Stimulated activated CD4-positive, alpha-beta T cell treated with anti-CD3 and anti-CD28 coated beads, Interleukin-2, amount 100 ng/mL, for 24 hours (primary cell): Measurements from ENCODE around the gene ITGAV.
"Not testable (repeated sequence)": the region's sequence is repeated elsewhere in the genome, so short reads cannot be mapped to it uniquely, and the experiment has no call there.

Experiments used
- DNase-seq, 2 donors: peaks; one replicate each; pipeline ENCODE4 v3.0.0-alpha.2; 2020

ITGAV gene

DNA sequence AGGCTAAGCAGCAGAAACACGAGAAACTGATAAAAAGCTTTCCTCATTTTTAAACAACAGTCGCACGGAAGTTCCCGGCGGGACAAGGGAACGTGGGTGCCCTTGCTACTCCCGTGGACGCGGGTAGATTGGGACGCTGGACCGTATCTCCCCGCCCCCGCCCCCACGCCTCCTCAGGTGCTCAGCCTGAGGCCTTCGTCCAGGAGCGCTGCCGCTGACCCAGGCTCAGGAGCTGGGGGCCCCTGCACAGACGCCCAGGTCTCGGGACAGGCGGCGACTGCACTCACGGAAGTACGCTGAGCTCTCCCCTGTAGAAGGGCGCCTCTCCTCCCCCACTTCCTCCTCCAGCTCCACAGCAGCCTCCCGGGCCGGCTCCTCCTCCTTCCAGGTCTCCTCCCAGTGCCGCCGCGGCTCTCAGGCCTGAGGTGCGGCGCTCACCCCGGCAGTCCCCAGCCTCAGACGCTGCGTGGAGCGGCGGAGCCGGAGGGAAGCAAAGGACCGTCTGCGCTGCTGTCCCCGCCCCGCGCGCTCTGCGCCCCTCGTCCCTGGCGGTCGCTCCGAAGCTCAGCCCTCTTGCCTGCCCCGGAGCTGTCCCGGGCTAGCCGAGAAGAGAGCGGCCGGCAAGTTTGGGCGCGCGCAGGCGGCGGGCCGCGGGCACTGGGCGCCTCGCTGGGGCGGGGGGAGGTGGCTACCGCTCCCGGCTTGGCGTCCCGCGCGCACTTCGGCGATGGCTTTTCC lies at the start of gene ITGAV:
Gene ITGAV, plus strand, starts transcription at position 445 of the 738 bp plus-strand sequence. Its CDS starts 283 bp downstream, at position 728.
- DNase-seq: peak; percentile 82 to 89

DNA sequence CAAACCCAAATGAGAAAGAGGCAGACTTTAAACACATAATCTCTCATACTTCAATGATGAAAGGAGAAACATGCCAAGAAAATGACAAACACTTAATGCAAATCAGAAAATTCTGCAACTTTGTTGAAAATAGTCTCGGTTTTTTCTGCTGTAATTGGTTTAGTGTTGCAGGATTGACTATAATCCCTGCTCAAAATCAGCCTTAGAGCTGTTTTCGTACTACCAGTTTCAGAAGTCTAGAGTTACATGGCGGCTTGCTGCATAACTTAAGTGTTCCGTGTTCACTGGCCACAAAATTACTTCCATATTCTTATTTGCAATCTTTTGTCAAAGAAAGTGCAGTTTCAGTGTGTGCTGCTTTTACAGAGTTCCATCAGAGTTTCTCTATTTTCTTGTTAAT lies 48.9 kb upstream of the ITGAV start:
- no peak for DNase-seq

DNA sequence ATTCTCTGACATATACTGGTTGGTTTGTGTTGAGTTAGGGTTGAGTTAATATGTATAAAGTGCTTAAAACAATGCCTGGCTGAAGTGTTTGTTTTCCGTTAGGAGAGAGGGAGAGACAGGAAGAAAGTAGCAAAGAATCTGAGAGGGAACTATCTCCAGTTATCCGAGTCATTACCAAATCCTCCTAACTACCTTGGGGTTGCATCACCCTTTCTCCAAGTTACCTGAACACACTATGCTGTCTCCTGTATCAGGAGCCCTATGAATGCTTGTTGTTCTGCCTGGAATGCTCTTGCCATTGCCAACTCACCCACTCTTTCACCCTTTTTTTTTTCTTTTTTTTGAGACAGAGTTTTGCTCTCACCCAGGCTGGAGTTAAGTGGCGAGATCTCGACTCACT lies 47.9 kb upstream of the ITGAV start:
- DNase-seq: no peak

DNA sequence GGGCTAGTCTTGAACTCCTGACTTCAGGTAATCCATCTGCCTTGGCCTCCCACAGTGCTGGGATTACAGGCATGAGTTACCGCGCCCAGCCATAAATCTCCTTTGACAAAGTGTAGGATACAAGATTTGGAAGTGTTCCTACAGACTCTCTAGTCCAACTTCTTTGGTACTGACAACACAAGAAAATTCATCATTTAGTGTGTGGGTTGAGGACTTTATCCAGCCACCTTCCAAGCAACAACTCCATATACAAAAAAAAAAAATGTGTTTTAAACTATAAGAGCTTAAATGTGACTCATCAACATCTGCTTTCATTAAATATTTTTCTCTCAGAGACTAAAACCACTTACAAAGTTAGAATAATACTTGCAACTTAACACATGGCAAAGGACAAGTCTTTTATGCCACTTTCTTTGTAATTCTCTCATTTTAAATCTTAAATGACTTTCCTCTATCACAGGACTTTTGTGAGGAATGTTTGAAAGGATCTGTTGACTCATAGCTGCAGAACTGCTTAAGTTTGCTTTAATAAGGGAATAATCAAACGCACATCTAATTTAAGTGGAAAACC lies 46.2 kb upstream of the ITGAV start:
- no peak for DNase-seq

DNA sequence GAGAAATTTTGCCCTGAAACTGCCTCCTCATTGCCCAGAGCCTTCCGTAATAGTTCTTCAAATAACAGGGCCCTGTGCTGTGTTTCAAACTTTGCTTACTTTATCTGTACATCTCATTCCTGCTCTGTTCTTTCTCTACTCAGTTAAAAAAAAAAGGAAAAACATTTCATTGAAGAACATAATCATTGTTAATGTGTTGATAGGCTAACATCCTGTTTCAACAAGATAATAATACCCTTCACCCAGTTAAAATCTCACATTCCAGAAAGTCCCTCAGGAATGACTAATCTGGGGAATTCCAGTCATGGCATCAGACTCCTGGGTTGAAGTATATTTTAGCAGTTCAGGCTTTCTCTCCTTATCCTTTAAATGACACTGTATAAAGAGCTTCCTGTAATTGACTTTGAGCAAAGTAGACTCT lies 45.6 kb upstream of the ITGAV start:
- no peak for DNase-seq

DNA sequence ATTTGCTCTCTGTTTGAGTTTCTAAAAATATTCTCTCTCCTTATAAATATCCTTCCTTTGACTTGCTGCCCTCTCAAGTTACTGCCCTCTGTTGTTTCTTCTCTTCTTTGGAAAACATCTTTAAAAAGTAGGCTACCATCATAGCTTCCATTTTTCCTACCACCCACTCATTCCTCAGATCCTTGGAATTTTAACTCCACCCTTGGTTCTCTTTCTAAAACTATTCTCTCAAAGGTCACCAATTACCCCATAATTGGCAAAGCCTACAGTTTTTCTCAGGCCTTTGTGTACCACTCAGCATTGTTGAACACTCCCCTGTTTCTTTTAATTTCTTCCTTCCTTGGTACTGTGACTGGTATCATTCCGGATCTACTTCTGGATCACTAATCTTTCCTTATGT lies 43.0 kb upstream of the ITGAV start:
- no peak for DNase-seq

DNA sequence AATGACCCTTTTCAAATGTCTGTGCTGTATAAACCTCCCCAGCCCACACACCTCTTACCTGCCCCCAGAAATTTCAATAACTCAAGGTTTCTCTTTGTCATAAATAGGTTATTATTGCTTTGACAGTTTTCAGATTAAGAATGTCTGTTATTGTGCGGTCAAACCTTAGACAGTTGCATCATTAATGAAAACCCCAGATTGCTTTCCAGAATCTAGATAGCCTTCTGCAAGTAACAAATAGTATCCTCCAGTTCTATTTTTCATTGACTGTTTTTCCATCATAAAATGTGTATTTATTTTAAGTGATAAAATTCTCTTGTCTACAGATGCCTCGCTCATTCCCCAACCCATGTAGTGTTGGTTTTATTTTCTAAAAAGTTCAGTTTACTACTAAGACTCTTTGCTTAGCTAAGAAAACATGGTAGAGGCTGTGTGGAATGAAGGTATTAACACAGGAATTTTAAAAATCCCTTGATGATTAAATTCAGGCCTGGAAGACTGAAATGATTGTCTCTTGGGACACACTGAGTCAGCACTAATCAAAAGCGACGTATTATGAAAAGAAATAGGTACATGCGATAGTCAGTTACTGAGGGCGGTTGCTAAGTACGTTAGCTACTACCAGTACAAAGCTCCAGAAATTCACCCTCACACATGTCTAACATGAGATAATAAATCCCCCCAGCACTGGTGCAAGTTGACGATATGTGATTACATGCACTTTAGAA lies 38.4 kb upstream of the ITGAV start:
- DNase-seq: no peak

DNA sequence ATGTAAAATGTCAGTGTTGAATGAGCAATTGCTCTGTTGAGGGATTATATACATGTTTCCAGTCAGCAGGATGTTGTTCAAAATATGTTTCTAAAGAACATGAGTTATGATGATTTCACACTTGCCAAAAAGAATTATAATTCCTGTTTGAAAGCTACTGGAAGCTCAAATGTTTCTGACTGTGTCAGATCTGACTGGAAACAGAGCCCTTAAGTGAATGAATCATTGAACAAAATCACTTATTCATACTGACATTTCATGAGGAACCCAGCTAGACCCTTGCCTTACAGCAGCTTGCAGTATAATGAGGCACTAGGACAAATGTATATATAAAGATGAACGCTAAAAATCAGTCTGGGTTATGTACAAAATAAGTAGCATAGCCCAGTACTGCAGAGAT lies 35.4 kb upstream of the ITGAV start:
- no peak for DNase-seq

DNA sequence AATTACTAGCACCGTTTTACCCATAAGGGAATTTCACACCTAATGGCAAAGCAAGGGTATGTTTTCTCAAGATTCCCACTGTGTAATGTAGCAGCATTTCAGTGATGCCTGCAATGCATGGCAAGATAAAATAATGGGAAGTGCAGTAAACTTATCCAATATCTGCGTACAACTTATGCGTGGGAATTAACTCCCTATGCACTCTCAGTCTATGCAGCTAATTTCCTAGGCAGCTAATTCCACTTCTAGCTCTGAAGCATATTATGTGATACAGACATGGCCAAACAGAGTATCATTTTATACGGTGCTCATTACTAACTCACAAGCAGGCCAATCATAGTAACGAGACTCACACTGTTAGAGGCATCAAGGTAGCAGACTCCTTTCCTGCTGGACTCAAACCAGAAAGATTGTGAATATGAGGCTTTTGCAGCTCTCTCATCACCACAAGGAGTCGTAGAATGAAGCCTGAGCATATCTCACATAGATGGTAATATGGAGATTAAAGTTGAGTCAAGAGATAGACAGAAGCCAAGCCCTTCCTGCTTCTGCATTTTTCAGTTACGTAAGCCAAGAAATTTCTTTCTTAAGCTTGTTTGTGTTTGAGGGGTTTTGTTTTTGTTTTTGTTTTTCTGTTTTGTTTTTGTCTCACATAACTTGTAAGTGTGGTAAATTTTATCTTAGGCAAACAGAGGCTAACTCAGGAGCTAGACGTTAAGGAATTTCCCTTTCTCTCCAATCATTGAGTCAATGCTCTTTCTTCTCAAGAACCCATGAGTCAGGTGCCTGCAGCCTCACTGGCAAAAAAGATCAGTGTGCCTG lies 34.8 kb upstream of the ITGAV start:
- no peak for DNase-seq

DNA sequence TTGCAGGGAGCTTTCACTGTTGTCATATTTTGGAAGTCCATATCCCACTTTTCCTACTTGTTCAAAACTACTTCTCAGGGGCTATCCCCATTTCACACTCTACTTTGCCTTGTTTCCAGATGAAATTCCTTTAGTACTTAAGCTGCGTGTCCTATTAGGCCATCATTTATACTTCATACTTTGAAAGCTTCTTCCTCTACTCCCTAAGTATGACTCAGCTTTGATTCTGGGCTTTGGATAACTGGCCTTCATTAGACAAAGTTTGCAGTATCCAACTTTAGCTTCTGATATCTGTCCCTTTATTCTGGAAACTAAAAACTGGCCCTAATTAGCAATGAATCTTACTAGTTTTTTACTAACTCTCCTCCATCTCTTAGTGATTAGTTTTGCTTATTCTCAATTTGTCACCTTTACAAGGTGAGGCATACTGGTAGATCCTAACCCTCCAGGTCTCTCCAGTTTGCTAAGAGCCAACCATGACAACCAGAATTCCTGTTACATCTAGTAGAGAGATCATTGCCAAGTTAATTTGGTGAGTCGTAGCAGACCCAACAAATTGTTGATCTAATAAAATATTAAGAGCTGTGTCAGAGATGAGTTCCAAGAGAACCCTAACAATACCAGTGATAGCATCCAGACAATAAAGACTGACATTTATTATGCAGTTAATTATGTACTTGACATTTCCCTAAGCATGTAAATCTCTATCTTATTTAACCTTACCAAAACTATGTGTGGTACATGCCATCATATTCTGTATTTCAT lies 31.2 kb upstream of the ITGAV start:
- no peak for DNase-seq

DNA sequence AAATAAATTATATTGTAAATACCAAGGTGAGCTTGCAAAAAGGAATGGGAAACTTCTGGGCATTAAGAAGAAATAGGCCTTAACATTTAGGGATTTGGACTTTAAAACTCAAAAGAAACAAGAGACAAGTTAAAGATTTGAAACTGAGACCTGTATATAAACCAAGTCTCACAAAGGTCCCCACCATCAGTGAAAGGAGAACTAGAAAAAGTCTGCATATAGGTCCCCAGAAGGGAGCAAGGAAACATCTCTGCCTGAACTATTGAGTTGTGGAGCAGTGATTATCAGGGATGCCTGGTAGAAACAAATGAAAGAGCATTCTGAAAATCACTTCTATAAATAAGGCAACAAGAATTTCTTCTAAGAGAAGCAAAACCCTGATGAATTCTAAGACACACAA lies 30.5 kb upstream of the ITGAV start:
- DNase-seq: no peak

DNA sequence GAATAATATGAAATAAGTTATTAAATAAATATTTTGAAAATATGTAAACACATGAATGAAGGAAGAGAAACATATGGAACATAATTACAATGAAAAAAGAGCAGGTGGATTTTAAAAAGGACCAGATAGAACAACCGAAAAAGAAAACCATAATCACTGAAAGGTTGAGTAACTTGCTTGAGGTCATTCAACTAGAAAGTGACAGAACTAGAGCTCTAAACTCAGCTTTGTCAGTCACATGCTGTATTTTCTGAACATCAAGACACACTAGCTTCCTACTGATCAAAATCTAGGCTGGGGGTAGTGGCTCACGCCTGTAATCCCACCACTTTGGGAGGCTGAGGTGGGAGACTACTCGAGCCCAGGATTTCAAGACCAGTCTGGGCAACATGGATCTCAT lies 30.0 kb upstream of the ITGAV start:
- no peak for DNase-seq

DNA sequence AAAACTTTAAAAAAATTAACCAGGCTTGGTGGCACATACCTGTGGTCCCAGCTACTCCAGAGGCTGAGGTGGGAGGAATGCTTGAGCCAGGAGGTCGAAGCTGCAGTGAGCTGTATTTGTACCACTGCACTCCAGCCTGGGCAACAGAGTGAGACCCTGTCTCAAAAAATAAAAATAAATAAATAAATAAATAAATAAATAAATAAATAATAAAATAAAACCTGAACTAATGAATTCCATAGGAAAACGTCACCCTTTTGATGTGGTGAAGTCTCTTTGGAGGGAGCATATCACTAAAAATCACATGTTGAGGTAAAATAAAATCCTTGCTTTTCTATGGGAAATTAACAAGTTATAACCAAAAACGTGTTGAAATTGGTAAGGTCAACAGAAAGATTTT lies 29.6 kb upstream of the ITGAV start:
- no peak for DNase-seq

DNA sequence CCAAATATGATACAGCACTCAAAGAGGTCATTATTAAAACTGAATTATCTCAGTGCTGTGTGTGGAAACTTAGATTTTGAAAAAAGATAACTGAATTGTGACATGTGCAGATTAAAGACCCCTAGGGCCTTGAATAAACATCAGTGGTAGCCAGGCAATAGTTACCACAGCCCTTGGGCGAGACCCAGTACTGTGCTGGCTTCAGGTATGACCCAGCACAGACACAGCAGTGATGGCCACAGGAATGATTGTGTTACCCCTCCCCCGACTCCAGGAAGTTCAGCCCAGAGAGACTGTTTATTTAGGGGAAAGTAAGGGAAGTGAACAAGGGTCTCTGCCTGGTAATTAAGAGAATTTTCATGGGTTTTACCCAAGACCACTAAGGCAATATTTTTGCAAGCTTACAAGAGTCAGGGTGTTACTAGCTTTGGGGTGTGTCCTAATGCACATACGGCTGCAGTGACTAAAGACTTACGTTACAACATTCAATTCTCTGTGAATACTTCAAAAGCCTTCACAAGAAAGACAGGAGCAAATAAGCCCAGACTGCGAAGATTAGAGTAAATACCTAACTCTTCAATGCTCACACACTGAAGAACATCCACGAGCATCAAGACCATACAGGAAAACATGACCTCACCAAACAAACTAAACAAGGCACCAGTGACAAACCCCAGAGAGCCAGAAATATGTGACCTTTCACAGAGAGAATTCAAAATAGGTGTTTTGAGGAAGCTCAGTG lies 28.2 kb upstream of the ITGAV start:
- DNase-seq: no peak

DNA sequence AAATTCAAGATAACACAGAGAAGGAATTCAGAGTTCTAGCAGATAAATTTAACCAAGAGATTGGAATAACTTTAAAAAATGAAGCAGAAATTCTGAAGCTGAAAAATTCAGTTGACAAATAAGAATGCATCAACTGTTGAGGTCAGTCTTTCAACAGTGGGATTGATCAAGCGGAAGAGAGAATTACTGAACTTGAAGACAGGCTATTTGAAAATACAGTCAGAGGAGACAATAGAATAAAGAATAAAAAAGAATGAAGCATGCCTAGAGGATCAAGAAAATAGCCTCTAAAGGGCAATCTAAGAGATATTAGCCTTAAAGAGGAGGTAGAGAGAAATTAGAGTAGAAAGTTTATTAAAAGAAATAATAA lies 27.7 kb upstream of the ITGAV start:
- DNase-seq: no peak

DNA sequence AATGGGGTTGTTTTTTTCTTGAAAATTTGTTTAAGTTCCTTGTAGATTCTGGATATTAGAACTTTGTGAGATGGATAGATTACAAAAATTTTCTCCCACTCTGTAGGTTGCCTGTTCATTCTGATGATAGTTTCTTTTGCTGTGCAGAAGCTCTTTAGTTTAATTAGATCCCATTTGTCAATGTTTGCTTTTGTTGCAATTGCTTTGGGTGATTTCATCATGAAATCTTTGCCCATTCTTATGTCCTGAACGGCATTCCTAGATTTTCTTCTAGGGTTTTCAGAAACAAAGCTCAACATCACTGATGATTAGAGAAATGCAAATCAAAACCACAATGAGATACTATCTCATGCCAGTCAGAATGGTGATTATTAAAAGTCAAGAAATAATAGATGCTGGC lies 21.3 kb upstream of the ITGAV start:
- not testable (repeated sequence) for DNase-seq

DNA sequence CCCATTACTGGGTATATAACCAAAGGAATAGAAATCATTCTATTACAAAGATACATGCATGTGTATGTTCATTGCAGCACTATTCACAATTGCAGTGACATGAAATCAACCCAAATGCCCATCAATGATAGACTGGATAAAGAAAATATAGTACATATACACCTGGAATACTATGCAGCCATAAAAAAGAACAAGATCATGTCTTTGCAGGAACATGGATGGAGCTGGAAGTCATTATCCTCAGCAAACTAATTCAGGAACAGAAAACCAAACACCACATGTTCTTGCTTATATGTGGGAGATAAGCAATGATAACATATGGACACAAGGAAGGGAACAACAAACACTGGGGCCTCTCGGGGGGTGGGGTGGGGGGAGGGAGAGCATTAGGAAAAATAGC lies 20.7 kb upstream of the ITGAV start:
- DNase-seq: not testable (repeated sequence)

DNA sequence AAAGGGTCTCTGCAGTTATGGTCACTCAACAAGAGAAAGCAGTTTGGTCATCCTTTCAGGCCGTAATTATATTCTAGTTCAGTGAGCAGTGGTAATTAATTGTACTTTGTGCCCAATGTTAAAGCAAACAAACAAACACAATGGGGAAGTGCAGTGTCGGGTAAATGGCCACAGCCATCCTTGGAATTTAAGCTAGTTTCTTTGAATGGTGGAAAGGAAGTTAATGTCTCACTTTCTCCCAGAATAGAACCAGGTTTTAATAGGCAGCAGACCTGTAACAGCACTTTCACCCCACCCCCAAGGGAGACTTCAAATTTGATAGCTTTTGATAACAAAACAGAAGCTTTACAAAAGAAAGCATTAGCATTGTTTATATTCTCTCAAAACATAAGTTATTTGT lies 20.0 kb upstream of the ITGAV start:
- DNase-seq: no peak

DNA sequence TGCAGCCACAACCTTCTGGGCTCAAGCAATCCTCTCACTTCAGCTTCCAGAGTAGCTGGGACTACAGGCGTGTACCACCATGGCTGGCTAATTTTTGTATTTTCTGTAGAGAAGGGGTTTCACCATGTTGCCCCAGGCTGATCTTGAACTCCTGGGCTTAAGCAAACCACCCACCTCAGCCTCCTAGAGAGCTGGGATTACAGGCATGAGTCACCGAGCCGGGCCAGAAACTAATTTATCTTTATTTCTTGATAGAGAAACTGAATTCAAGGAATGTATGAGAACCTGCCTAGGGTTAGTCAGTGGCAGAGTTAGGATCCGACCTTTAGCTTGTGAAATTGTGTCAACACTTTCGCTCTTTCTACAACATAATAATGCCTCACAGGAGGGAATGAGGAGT lies 19.3 kb upstream of the ITGAV start:
- no peak for DNase-seq

DNA sequence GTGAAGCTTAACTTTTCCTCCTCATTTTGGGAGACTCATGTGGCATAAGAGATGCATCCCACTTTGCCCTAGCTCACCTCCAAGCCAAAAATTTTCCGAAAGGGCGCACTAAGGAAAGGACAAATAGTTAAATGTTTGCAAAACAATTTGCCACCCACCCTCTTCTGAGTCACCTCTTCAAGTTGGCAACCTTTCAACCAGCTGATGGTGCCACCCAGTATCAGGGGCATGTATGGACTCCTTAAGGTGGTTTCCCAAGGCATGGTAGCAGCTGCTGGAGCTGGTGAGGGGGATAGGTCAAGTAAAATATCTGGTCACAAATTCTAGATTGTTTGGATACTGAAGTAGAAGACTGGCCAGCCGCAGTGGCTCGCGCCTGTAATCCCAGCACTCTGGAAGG lies 17.2 kb upstream of the ITGAV start:
- no peak for DNase-seq

DNA sequence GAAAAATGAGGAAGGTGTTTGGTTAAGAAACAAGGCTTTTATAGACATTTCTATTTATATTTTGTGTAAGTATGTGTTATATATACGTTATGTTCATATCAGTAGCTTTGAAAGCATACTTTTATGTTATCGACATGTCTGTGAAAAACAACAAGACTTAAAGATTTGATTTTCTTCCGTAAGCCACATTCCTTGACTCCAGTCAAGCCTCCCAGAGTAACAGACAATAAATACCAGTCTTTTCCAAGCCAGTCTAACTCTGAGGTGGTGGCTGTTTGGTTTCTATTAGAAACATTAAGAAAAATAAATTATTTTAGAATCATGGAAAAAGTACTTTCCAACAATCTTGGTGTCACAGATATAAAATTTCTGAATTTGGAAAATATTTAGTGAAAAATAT lies 16.3 kb upstream of the ITGAV start:
- no peak for DNase-seq

DNA sequence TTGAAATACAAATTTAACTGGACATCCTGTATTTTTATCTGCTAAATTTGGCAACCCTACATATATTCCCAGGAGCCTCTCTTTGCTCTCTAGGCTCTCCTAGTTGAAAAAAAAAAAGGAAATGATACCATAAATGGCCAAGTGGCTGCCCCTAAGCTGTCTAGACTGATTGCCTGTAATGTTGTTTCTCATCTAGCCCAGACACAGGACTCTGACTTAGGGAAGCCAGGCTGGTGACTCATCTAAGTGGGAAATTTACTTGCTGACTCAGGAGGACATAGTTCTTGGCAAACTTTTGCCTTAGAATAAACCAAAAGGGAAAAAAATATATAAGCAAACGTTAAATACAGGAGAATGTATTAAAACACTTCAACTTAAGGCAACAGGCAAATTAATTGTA lies 14.6 kb upstream of the ITGAV start:
- no peak for DNase-seq
